Measurements from ENCODE around the gene MSTO1. TPM values are rescaled to one million over a fixed set of nuclear protein-coding genes. Genes with fewer than 3 reads are reported as not detected.
"Not testable (repeated sequence)": the region's sequence is repeated elsewhere in the genome, so short reads cannot be mapped to it uniquely, and the experiment has no call there.

Gene MSTO1
- total RNA-seq, 2 donors from 2014 or later, result 4.4 to 4.8 TPM

DNA sequence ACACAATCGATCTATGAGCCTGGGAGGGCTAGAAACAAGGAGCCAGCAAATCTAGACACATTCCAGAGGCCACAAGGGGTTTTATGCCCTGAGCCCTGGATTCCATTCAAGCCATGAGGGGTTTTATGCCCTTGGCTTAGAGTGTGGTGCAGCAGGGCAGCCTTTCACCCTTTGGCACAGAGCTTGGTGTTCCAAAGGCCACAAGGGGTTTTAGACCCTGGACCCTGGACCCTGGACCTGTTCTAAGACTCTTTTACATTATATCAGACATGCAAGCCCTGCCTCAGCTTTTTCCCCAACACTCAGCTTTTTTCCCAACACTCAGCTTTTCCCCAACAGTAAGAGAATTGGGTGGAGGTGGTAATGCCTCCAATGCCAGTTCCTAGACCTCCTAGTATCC lies 13.3 kb downstream of the MSTO1 start:
- H3K4me3 ChIP-seq, result no peak overlapping the region
- DNase-seq (ENCODE audit: low spot score), result no peak

GRCh38 chr1:155626428-155626827 lies 16.4 kb downstream of the MSTO1 start:
- H3K27me3 ChIP-seq; DNase-seq (ENCODE audit: low spot score); H3K4me3 ChIP-seq; H3K36me3 ChIP-seq; H3K4me1 ChIP-seq; H3K9me3 ChIP-seq; H3K27ac ChIP-seq: not testable (repeated sequence)

More for the DNA sequence above, 13.3 kb downstream of the MSTO1 start:
- Histone ChIP-seq H3K36me3 (no peaks in the 10 kb centered on the region), H3K27ac (no peak overlapping the region), H3K9me3 (no peaks in the 10 kb centered on the region), H3K4me1 (no peaks in the 10 kb centered on the region), H3K27me3 (no peaks in the 10 kb centered on the region)
- no peak for TF ChIP-seq CTCF (IDR thresholded peaks at IDR 0.05)

DNA sequence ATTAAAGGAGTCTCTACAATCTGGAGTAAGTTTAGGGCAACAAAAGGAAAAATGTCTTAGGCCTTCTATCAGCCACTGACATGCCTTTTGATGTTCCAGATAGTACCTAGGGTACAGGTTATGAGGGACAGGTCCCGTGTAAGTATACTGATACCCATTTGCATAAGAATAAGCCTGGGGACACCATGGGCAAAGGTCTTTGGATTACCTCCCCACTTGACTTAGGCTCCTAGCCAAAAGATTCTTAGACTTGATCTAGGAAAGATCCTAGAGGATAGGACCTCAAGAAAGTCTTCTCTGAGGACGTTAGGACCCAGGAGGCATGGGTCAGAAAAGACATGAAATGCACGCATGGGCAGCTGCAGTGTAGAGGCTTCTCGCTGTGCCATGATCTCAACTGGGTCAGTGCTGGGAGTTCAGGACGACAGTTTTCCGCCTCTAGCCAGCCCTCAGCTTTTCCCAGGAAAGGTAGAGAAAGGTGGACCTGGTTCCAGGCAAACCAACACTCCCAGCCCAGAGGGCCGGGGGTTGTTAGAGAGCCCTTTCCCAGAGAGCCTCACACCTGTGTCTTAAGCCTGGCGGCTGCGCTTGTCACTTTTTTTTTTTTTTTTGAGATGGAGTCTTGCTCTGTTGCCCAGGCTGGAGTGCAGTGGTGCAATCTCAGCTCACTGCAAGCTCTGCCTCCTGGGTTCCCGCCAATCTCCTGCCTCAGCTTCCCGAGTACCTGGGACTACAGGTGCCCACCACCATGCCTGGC lies 26.6 kb downstream of the MSTO1 start:
- no peak overlapping the region for H3K4me3 ChIP-seq
- H3K4me1 ChIP-seq, result no peaks in the 10 kb centered on the region
- H3K27ac ChIP-seq, result no peak overlapping the region
- H3K9me3 ChIP-seq, result peaks cover 0 to under 1% of the 10 kb centered on the region in 2 donors
- H3K36me3 ChIP-seq, result no peaks in the 10 kb centered on the region
- TF ChIP-seq CTCF (IDR thresholded peaks at IDR 0.05), result no peak
- no peaks in the 10 kb centered on the region for H3K27me3 ChIP-seq
- no peak for DNase-seq (ENCODE audit: low spot score)

GRCh38 chr1:155640367-155640766 lies 30.3 kb downstream of the MSTO1 start:
- Histone ChIP-seq H3K27me3 (no peaks in the 10 kb centered on the region), H3K36me3 (no peaks in the 10 kb centered on the region), H3K4me3 (no peak overlapping the region), H3K4me1 (peaks cover 0 to 3% of the 10 kb centered on the region in 2 donors), H3K9me3 (peaks cover 0 to 21% of the 10 kb centered on the region in 2 donors), H3K27ac (no peak overlapping the region)
- no peak for DNase-seq (ENCODE audit: low spot score)
- TF ChIP-seq CTCF (IDR thresholded peaks at IDR 0.05), result no peak

- H3K27me3 ChIP-seq; H3K36me3 ChIP-seq; H3K27ac ChIP-seq; H3K4me3 ChIP-seq; DNase-seq (ENCODE audit: low spot score): not testable (repeated sequence)
- peaks cover 0 to 10% of the 10 kb centered on the region in 2 donors for H3K4me1 ChIP-seq
- peaks cover 0 to 21% of the 10 kb centered on the region in 2 donors for H3K9me3 ChIP-seq
Observed at GRCh38 chr1:155642559-155643180, 32.7 kb downstream of the MSTO1 start.

GRCh38 chr1:155643230-155643629 lies 33.2 kb downstream of the MSTO1 start:
- no peak for TF ChIP-seq CTCF (IDR thresholded peaks at IDR 0.05)
- Histone ChIP-seq H3K27ac (no peak overlapping the region), H3K9me3 (peaks cover 0 to 21% of the 10 kb centered on the region in 2 donors), H3K4me3 (no peak overlapping the region), H3K27me3 (no peaks in the 10 kb centered on the region), H3K36me3 (no peaks in the 10 kb centered on the region), H3K4me1 (peaks cover 0 to 10% of the 10 kb centered on the region in 2 donors)
- DNase-seq (ENCODE audit: low spot score), result no peak
